ENCODE measurements around the gene PLA2G2C. TPM values are rescaled to one million over a fixed set of nuclear protein-coding genes. Genes with fewer than 3 reads are reported as not detected.

PLA2G2C gene
- total and polyA plus RNA-seq, 2 of the 13 experiments (the other 11 are each of a cell fraction or from before 2014, with no cell fraction given): not detected

DNA sequence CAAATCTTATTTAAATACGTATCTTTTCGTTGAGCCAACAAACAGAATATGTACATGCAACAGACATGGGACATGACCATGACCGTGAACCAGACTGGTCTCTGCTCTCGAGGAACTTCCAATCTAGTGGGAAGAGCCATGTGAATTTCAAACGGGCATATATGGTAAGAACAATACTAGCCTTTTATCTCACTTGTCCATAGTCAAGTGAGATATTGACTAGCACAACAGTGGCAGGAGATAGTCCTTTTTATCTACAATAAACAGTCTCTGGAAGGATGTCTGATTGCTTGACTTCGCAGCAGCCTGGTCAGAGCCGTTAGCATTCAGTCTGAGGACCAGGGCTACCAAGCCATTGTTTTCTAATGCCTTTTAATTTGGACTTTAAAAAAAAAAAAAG lies 12.6 kb upstream of the PLA2G2C start (continued):
- TF ChIP-seq, protein P1, sequence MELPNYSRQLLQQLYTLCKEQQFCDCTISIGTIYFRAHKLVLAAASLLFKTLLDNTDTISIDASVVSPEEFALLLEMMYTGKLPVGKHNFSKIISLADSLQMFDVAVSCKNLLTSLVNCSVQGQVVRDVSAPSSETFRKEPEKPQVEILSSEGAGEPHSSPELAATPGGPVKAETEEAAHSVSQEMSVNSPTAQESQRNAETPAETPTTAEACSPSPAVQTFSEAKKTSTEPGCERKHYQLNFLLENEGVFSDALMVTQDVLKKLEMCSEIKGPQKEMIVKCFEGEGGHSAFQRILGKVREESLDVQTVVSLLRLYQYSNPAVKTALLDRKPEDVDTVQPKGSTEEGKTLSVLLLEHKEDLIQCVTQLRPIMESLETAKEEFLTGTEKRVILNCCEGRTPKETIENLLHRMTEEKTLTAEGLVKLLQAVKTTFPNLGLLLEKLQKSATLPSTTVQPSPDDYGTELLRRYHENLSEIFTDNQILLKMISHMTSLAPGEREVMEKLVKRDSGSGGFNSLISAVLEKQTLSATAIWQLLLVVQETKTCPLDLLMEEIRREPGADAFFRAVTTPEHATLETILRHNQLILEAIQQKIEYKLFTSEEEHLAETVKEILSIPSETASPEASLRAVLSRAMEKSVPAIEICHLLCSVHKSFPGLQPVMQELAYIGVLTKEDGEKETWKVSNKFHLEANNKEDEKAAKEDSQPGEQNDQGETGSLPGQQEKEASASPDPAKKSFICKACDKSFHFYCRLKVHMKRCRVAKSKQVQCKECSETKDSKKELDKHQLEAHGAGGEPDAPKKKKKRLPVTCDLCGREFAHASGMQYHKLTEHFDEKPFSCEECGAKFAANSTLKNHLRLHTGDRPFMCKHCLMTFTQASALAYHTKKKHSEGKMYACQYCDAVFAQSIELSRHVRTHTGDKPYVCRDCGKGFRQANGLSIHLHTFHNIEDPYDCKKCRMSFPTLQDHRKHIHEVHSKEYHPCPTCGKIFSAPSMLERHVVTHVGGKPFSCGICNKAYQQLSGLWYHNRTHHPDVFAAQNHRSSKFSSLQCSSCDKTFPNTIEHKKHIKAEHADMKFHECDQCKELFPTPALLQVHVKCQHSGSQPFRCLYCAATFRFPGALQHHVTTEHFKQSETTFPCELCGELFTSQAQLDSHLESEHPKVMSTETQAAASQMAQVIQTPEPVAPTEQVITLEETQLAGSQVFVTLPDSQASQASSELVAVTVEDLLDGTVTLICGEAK (IDR thresholded peaks at IDR 0.05): no peak
- TF ChIP-seq, protein P1 (CRISPR knock-in tag; IDR thresholded peaks at IDR 0.05): no peak
- TF ChIP-seq EEA1 (CRISPR knock-in tag; IDR thresholded peaks at IDR 0.05; ENCODE audit: borderline replicate concordance): no peak
- TF ChIP-seq, protein P2, sequence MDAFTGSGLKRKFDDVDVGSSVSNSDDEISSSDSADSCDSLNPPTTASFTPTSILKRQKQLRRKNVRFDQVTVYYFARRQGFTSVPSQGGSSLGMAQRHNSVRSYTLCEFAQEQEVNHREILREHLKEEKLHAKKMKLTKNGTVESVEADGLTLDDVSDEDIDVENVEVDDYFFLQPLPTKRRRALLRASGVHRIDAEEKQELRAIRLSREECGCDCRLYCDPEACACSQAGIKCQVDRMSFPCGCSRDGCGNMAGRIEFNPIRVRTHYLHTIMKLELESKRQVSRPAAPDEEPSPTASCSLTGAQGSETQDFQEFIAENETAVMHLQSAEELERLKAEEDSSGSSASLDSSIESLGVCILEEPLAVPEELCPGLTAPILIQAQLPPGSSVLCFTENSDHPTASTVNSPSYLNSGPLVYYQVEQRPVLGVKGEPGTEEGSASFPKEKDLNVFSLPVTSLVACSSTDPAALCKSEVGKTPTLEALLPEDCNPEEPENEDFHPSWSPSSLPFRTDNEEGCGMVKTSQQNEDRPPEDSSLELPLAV (CRISPR knock-in tag; conservative IDR thresholded peaks at IDR 0.05; ENCODE audit: low read depth): no peak

All from HepG2 (cell line).